WERI-Rb-1 (cell line): Measurements from ENCODE around the gene DENND5A.

Source experiments
- DNase-seq: peaks from one replicate; pipeline ENCODE4 v3.0.0-alpha.2; 2020
- H3K27ac ChIP-seq: fragments of 250-450 bp; sonication (Bioruptor Pico); 2 replicates; pipeline ENCODE4 v1.5.1; 2020; ENCODE audit warnings: mild to moderate bottlenecking, moderate library complexity
- H3K27me3 ChIP-seq: fragments of 250-450 bp; sonication (Bioruptor Pico); 2 replicates; pipeline ENCODE4 v1.5.1; 2021; ENCODE audit warnings: mild to moderate bottlenecking, low read depth, moderate library complexity; ENCODE audit not compliant: insufficient read depth, severe bottlenecking
- H3K36me3 ChIP-seq: fragments of 250-450 bp; sonication (Bioruptor Pico); 2 replicates; pipeline ENCODE4 v1.5.1; 2020; ENCODE audit warnings: mild to moderate bottlenecking, moderate library complexity
- H3K4me3 ChIP-seq: 2 replicates; pipeline ENCODE4 v1.5.1; 2011; ENCODE audit warnings: low read depth, mild to moderate bottlenecking, control low read depth, low read length
- H3K9me3 ChIP-seq: fragments of 250-450 bp; sonication (Bioruptor Pico); 2 replicates; pipeline ENCODE4 v1.5.1; 2021; ENCODE audit warnings: mild to moderate bottlenecking, moderate library complexity; ENCODE audit not compliant: severe bottlenecking
- CTCF ChIP-seq: IDR thresholded peaks from 2 replicates; pipeline ENCODE4 v1.5.1; 2011; ENCODE audit warnings: low read depth, mild to moderate bottlenecking, control low read depth, inconsistent platforms, low read length

DENND5A gene

GRCh38 chr11:9138612-9139579 lies 126.3 kb downstream of the DENND5A start:
- H3K27me3 ChIP-seq = no peaks in the 10 kb centered on the region
- H3K27ac ChIP-seq = no peak overlapping the region
- TF ChIP-seq CTCF = no peak
- DNase-seq = no peak
- H3K4me3 ChIP-seq = no peak overlapping the region
- peaks cover 47% of the 10 kb centered on the region for H3K36me3 ChIP-seq
- H3K9me3 ChIP-seq = no peaks in the 10 kb centered on the region

- Histone ChIP-seq H3K36me3 (peaks cover 41% of the 10 kb centered on the region), H3K27ac (no peak overlapping the region), H3K4me3 (no peak overlapping the region), H3K27me3 (no peaks in the 10 kb centered on the region), H3K9me3 (no peaks in the 10 kb centered on the region)
- TF ChIP-seq CTCF = no peak
- DNase-seq = no peak
These were observed 127.1 kb downstream of the DENND5A start for GRCh38 chr11:9138133-9138453.

- no peak overlapping the region for H3K27ac ChIP-seq
- DNase-seq = peak; percentile 78
These were observed 127.6 kb downstream of the DENND5A start for GRCh38 chr11:9137293-9138132.

GRCh38 chr11:9136741-9137140 lies 128.4 kb downstream of the DENND5A start:
- no peaks in the 10 kb centered on the region for H3K27me3 ChIP-seq
- H3K9me3 ChIP-seq = no peaks in the 10 kb centered on the region
- DNase-seq = no peak
- peaks cover 28% of the 10 kb centered on the region for H3K36me3 ChIP-seq
- H3K4me3 ChIP-seq = no peak overlapping the region
- H3K27ac ChIP-seq = no peak overlapping the region
- TF ChIP-seq CTCF = no peak

More at GRCh38 chr11:9137293-9138132, 127.6 kb downstream of the DENND5A start:
- peak; percentile 96 for TF ChIP-seq CTCF
- Histone ChIP-seq H3K36me3 (peaks cover 36% of the 10 kb centered on the region), H3K9me3 (no peaks in the 10 kb centered on the region), H3K4me3 (no peak overlapping the region), H3K27me3 (no peaks in the 10 kb centered on the region)

GRCh38 chr11:9133956-9134355 lies 131.2 kb downstream of the DENND5A start:
- H3K27ac ChIP-seq = no peak overlapping the region
- H3K9me3 ChIP-seq = no peaks in the 10 kb centered on the region
- no peak for TF ChIP-seq CTCF
- H3K27me3 ChIP-seq = no peaks in the 10 kb centered on the region
- no peak overlapping the region for H3K4me3 ChIP-seq
- peaks cover 6% of the 10 kb centered on the region for H3K36me3 ChIP-seq
- no peak for DNase-seq
